Mucosa of gallbladder (tissue), 1 donor: Measurements from ENCODE around the gene DNAJC9. TPM values are rescaled to one million over a fixed set of nuclear protein-coding genes. Genes with fewer than 3 reads are reported as not detected.

Experiments
- total RNA-seq: library from RNA; stranded (reverse); gene quantifications from one replicate; pipeline ENCODE4 v1.2.1, GENCODE V29; 2021
- donor health status: DM: no; HTN: no; CAD: no.

The DNAJC9 gene
- total RNA-seq, 1 donor from 2014 or later, result 14.1 TPM

Other genes with a start within 250 kb of the DNAJC9 start
- gene P4HA1, start 150.4 kb downstream of the DNAJC9 start, total RNA-seq, result 67.5 TPM
- gene NUDT13, start 136.8 kb downstream of the DNAJC9 start, total RNA-seq, result 2.7 TPM
- gene ECD, start 79.2 kb downstream of the DNAJC9 start, total RNA-seq, result 22.1 TPM
- 27.9 TPM for gene FAM149B1, start 79.1 kb downstream of the DNAJC9 start, total RNA-seq
- 84.2 TPM for gene MRPS16, start 5.4 kb upstream of the DNAJC9 start, total RNA-seq
- 3.6 TPM for gene CFAP70, start 111.6 kb upstream of the DNAJC9 start, total RNA-seq
- gene ANXA7, start 166.8 kb upstream of the DNAJC9 start, total RNA-seq, result 119 TPM
- 2.0 TPM for gene MSS51, start 186.3 kb upstream of the DNAJC9 start, total RNA-seq
- 46.4 TPM for gene PPP3CB, start 248.8 kb upstream of the DNAJC9 start, total RNA-seq